Thyroid gland (tissue), 4 donors: Measurements from ENCODE around the gene ATAD1. TPM values are rescaled to one million over a fixed set of nuclear protein-coding genes. Genes with fewer than 3 reads are reported as not detected.
A peak's percentile ranks its signal among the peaks of the same experiment; 100 is the strongest.

ENCODE experiments used
- DNase-seq, 2 donors: peaks; one replicate each; pipeline ENCODE4 v3.0.0-alpha.2; 2019
- H3K27ac ChIP-seq, 3 donors: fragments of 200-600 bp; sonication (generic); 1 replicate in 2 of 3; 2 replicates in 1 of 3; pipeline ENCODE4 v1.5.1; 2016 to 2019; ENCODE audit warnings: mild to moderate bottlenecking in 1 of 3, moderate library complexity in 1 of 3
- H3K27me3 ChIP-seq: fragments of 200-600 bp; sonication (generic); one replicate; pipeline ENCODE4 v1.5.1; 2019
- H3K36me3 ChIP-seq, 2 donors: fragments of 200-600 bp; sonication (generic); one replicate each; pipeline ENCODE4 v1.5.1; 2016 to 2019
- H3K4me1 ChIP-seq, 2 donors: fragments of 200-600 bp; sonication (generic); one replicate each; pipeline ENCODE4 v1.5.1; 2017 to 2019
- H3K4me3 ChIP-seq, 3 donors: fragments of 200-600 bp; sonication (generic); replicated peaks in 1 of 3; 1 replicate in 2 of 3; 2 replicates in 1 of 3; pipeline ENCODE4 v1.5.1; 2016; ENCODE audit warnings: mild to moderate bottlenecking in 1 of 3
- H3K9me3 ChIP-seq: fragments of 200-600 bp; sonication (generic); one replicate; pipeline ENCODE4 v1.5.1; 2017
- CTCF ChIP-seq, 6 experiments: fragments of 200-600 bp in 3 of 6; fragments of 450-650 bp in 3 of 6; sonication (generic) in 3 of 6; IDR thresholded peaks; one replicate each; pipeline ENCODE4 v1.5.1; 2016 to 2019; ENCODE audit warnings: antibody characterized with exemption in 6 of 6, mild to moderate bottlenecking in 2 of 6, inconsistent platforms in 1 of 6, moderate library complexity in 1 of 6
- POLR2A ChIP-seq, 2 donors: fragments of 450-650 bp; IDR thresholded peaks; one replicate each; pipeline ENCODE4 v1.6.1; 2017; ENCODE audit warnings: antibody characterized with exemption in 2 of 2, mild to moderate bottlenecking in 2 of 2, moderate library complexity in 1 of 2
- WGBS, 2 donors: methylation state at CpG; one replicate each; pipeline ENCODE4 v1.1.5; 2017; 5-methylcytosine and 5-hydroxymethylcytosine counted together
- intact Hi-C: fragments of 100-400 bp; cut with DNase I; formaldehyde crosslinking; loops from one replicate; pipeline ENCODE4 v1.15.1; 2023
- total RNA-seq, 4 donors: library from RNA; depleted of rRNA; stranded (reverse); fragments of >200 nt; gene quantifications; one replicate each; pipeline ENCODE4 v1.2.3, GENCODE V29; 2016

ATAD1 gene
- total RNA-seq, 4 donors from 2014 or later = 40.3 to 72.1 (median 53.7) TPM

- no peaks in the 10 kb centered on the region for H3K9me3 ChIP-seq
- H3K36me3 ChIP-seq = no peaks in the 10 kb centered on the region
- no peak overlapping the region for H3K4me3 ChIP-seq
- no peak for DNase-seq
- H3K27me3 ChIP-seq = no peaks in the 10 kb centered on the region
- H3K4me1 ChIP-seq = peaks cover 8 to 10% of the 10 kb centered on the region in 2 donors
- H3K27ac ChIP-seq = peak overlapping the region in 1 of 3 donors; percentile 67
- WGBS, 2 donors = 36 to 44% methylated on average over 3 of the region's 3 CpGs
- TF ChIP-seq POLR2A (IDR thresholded peaks at IDR 0.05) (no peak), CTCF (IDR thresholded peaks at IDR 0.05) (no peak)
- intact Hi-C loops = no loop called here
These were observed 104.3 kb downstream of the ATAD1 start for GRCh38 chr10:87713707-87714106.

GRCh38 chr10:87712913-87713616 is 105.0 kb downstream of the ATAD1 start:
- DNase-seq = no peak
- Histone ChIP-seq H3K9me3 (no peaks in the 10 kb centered on the region), H3K4me1 (peaks cover 8 to 10% of the 10 kb centered on the region in 2 donors), H3K4me3 (no peak overlapping the region), H3K36me3 (no peaks in the 10 kb centered on the region), H3K27ac (peak overlapping the region in 1 of 3 donors; percentile 67), H3K27me3 (no peaks in the 10 kb centered on the region)
- intact Hi-C loops = no loop called here
- TF ChIP-seq CTCF (IDR thresholded peaks at IDR 0.05) (no peak), POLR2A (IDR thresholded peaks at IDR 0.05) (no peak)
- WGBS, 2 donors = 59 to 61% methylated on average over 11 of the region's 11 CpGs

- Histone ChIP-seq H3K27ac (no peak overlapping the region), H3K36me3 (no peaks in the 10 kb centered on the region), H3K4me3 (no peak overlapping the region), H3K9me3 (no peaks in the 10 kb centered on the region), H3K4me1 (no peaks in the 10 kb centered on the region), H3K27me3 (no peaks in the 10 kb centered on the region)
- TF ChIP-seq CTCF (IDR thresholded peaks at IDR 0.05) (no peak), POLR2A (IDR thresholded peaks at IDR 0.05) (no peak)
- intact Hi-C loops = no loop called here
- no peak for DNase-seq
- 95 to 96% methylated on average over 4 of the region's 4 CpGs for WGBS, 2 donors
These were observed 110.8 kb downstream of the ATAD1 start for GRCh38 chr10:87707254-87707653.

GRCh38 chr10:87706731-87707130 is 111.3 kb downstream of the ATAD1 start:
- H3K9me3 ChIP-seq = no peaks in the 10 kb centered on the region
- 61 to 78% methylated on average over 4 of the region's 4 CpGs for WGBS, 2 donors
- no peak overlapping the region for H3K27ac ChIP-seq
- intact Hi-C loops = no loop called here
- TF ChIP-seq CTCF (IDR thresholded peaks at IDR 0.05) (no peak), POLR2A (IDR thresholded peaks at IDR 0.05) (no peak)
- peak; percentile 29 to 58 for DNase-seq
- no peaks in the 10 kb centered on the region for H3K36me3 ChIP-seq
- no peaks in the 10 kb centered on the region for H3K27me3 ChIP-seq
- H3K4me3 ChIP-seq = no peak overlapping the region
- no peaks in the 10 kb centered on the region for H3K4me1 ChIP-seq

- Histone ChIP-seq H3K4me1 (no peaks in the 10 kb centered on the region), H3K9me3 (no peaks in the 10 kb centered on the region), H3K4me3 (no peak overlapping the region), H3K27me3 (no peaks in the 10 kb centered on the region), H3K36me3 (no peaks in the 10 kb centered on the region), H3K27ac (no peak overlapping the region)
- intact Hi-C loops = no loop called here
- no peak for DNase-seq
- TF ChIP-seq CTCF (IDR thresholded peaks at IDR 0.05) (no peak), POLR2A (IDR thresholded peaks at IDR 0.05) (no peak)
These were observed 112.7 kb downstream of the ATAD1 start for GRCh38 chr10:87705339-87705738.
